GM18858 (cell line): ENCODE results near the gene FBXO34.
"Not testable (repeated sequence)": the region's sequence is repeated elsewhere in the genome, so short reads cannot be mapped to it uniquely, and the experiment has no call there.

Experiments used
- ATAC-seq: cut with Tn5 transposase; IDR thresholded peaks from one replicate; pipeline ENCODE4 v1.9.1; 2021; ENCODE audit not compliant: unreplicated experiment

The FBXO34 gene

DNA sequence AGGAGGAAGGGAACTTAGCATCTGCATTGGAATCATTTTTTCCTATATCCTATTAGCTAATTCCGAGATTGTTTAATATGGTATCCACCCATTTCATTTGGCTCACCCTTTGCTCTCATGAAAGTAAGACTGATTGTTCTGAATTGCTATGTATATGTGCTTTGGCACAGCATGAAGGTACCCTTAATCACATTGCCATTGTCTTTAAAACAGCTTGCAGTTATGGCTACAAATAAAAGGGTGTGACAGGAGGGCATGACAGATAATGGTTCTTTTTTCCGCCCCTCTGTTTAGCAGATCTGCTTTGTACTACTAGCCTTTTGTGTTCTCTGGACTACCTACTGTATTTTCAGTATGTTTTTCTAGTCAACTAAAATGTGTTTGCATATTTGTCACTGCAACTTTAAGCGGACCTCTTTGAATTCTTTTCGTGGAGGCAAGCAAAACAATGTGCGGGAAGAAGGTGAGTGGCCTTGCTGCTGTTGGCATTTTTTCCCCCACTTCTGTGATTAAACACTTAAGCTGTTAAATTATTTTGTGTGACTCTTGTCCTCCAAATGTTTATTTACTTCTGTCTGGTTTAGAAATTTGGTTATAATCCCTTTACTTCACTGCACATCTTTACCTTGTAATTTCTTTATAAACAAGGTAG, 35.8 kb downstream of the FBXO34 start:
- ATAC-seq, result no peak

DNA sequence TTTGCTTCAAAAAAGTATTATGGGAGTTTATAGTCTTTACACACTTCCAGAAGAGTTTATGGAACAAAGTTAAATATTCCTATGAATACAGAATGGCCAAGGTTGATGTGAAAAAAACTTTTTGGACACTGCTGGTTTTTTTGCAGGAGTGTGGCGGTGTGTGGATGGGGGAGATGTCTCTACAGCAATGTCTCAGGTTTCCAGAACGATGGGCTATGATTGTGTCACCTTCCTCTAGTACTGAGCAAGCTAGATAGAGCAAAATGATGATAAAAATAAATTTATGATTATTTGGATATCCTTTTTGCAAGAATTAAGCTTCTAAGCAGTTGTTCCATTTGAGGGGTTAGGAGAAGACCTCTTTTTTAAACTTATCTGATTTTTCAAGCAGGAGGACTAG, 37.9 kb downstream of the FBXO34 start:
- no peak for ATAC-seq

DNA sequence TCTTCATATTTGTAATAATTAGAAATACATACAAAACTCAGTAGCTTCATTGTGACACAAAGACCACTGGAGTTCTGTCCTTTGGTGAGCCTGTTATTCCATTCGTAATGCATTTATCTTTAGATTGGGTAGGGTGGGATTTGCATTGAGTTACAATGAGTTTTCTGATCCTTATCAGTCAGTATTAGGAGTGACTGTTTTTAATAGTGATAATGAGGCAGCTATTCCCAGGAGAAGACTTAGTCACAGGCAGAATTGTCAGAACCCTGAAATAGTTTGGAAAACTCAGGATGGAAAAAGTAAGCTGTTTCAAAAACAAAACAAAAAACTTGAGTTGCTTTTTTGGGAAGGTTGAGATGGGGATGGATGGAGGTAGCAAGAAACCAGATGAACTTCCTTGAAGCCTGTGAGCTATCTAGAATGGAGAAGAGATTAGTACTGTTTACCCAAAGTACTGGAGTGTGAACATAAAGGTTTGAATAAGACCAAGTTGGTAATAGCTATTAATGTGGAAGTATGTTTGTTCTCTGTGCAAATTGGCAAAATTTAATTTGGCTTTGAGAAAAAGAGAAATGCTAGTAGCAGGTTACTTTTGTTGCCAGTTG, 38.6 kb downstream of the FBXO34 start:
- no peak for ATAC-seq

DNA sequence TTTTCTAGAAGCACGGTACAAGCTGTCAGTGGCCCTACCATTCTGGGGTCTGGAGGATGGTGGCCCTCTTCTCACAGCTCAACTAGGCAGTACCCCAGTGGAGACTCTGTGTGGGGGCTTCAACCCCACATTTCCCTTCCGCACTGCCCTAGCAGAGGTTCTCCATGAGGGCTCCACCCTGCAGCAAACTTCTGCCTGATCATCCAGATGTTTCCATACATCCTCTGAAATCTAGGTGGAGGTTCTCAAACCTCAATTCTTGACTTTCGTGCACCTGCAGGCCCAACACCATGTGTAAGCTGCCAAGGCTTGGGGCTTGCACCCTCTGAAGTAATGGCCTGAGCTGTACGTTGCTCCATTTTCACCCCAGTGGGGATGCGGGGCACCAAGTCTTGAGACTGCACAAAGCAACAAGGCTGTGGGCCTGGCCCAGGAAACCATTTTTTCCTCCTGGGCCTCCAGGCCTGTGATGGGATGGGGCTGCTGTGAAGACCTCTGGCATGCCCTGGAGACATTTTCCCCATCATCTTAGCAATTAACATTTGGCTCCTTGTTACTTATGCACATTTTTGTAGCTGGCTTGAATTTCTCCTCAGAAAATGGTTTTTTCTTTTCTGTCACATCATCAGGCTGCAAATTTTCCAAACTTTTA, 41.3 kb downstream of the FBXO34 start:
- ATAC-seq, result not testable (repeated sequence)

DNA sequence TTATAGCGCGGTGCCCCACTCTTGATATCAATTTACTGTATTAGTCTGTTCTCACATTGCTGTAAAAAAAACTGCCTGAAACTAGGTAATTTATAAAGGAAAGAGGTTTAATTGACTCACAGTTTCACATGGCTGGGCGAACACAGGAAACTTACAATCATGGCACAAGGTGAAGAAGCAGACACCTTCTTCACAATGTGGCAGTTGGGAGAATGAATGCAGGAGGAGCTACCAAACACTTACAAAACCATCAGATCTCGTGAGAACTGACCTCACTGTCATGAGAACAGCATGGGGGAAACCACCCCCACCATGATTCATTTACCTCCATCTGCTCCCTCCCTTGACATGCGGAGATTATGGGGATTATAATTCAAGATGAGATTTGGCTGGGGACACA, 42.3 kb downstream of the FBXO34 start:
- no peak for ATAC-seq

DNA sequence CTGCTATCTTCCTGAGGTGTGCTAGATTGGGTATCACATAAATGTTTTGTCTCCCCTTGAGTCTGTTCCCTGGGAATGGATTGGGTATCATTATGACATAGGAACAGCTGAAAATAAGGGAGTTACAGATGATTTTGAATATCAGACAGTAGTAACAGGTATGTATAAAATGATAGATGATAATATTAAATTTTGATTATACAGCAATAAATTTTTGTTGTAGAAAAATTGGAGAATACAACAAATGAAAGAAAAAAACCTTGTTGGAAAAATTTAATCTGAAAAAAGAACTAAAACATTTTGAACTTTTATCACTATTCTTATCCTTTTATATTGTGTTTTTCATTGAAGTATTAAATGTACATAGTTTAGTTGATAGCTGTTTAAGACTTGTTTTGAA, 43.2 kb downstream of the FBXO34 start:
- no peak for ATAC-seq

DNA sequence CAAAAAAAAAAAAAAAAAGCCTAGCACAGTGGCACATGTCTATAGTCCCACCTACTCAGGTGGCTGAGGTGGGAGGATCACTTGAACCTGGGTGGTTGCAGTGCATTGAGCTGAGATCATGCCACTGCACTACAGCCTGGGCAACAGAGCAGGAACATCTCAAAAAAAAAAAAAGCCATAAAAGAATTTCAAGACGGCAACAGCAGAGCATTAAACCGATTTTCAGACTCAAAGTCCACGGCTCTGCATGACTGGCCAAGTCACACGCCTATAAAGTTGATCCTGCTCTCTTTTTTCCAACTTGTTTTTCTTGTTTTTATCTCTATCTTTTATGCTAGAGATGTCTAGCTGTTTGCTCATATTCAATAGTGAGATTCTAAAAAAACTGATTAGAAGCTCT, 45.3 kb downstream of the FBXO34 start:
- ATAC-seq, result no peak

DNA sequence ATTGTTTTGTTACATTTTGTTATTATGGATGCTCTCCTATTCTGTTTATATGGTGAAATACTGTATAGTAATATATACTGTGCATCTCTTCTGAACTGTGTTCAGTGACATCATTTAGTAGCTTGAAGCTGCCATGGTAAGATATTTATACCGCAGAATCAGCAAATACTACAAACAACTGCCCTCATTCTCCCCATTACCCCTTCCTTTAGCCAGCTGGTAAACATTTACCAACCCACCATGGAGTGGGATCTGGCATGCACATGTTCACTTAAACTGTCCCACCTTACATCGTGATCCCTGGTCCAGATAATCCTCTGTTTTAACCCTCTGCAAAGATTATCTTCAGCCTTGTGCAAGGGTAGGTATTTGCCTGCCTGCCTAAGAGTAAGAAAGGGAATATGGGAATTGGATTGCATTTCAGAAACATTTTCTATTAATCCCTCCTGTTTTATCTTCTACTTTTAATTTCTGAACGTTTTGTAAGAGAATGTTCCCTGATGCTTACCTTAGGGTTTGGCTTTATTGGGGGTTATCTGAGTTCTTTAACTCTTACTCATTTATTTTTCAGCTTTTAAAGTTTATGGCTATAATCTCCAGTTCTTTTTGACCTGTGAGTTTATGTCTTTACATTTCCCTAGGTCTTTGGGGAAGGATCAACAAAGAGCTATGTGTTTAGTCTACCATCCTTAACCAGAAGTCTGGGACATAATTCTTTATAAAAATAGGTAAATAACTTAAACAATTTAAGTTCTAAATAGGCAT, 46.5 kb downstream of the FBXO34 start:
- ATAC-seq, result no peak

DNA sequence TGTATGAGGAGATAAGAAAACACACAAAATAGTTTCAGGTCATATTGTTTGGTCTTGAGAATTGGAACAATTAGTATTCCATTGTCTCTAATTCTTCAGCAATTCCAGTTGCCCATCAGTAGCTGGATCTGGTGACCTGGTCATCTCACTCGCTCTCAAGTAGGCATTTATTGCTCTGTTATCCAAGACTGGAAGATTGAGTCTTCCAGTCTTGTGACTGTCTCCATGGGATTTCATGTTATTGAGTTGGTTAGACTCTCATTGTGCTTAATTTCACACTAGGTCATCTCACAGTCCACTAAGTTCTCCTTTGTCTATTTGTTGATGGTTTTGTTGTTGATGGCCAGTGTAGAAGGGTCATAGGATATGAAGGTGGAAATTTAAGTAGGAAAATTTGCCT, 47.5 kb downstream of the FBXO34 start:
- ATAC-seq, result no peak

DNA sequence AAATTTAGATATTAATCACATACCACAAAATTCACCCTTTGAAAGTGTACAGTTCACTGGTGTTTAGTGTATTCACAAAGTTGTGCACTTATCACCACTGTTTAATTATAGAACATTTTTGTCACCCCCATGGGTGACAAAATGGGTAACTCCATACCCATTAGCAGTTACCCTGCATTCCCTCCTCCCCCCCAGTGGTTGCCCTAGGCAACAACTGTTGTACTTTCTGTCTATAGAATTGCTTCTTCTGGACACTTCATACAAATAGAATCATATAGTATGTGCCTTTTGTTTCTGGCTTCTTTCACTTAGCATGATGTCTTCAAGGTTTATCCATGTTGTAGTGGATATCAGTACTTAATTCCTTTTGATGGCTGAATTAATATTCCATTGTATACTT, 52.7 kb downstream of the FBXO34 start:
- ATAC-seq, result no peak

DNA sequence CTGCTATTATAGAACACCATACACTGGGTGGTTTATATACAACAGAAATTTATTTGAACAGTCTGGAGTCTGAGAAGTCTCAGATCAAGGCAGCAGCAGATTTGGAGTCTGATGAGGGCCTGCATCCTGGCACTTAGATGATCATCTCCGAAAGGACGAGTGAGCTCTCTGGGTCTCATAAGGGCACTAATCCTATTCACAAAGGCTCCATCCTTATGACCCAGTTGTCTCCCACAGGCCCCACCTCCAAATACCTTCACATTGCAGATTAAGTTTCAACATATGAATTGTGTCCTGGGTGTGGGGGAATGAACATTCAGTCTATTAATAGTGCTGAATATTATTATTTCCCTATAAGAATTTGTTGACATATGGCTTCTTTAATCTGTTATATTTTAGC, 53.6 kb downstream of the FBXO34 start:
- ATAC-seq, result no peak

DNA sequence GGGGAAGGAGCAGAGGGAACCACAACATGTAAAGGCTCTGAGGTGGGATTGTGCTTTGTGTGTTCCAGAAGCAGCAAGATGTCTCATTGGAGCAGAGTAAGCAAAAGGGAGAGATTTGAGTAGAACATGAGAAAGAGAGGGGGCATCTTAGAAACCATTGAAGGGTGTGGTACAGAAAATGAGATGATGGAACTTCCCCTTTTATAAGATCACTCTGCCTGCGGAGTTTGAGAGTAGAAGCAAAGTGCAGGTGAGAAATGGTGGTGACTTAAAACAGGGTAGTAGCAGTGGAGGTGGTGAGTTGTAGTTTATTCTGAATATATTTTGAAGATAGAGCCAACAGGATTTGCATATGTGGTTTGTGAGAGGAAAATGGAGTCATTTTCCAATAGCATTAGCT, 56.0 kb downstream of the FBXO34 start:
- peak; percentile 81 for ATAC-seq

DNA sequence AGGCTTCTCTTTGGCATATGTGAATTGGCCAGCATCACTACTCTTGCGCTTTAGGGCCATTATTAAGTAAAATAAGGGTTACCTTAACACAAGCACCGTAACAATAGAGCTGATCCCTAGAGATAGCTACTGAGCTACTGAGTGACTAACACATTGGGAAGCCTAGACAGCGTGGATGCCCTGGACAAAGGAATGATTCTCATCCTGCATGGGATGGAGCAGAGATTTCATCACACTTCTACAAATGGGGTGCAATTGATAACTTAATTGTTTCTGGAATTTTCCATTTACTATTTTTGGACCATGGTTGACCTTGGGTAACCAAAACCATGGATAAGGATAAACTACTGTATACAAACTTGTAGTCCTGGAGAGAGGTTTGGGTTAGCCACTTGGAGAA, 57.1 kb downstream of the FBXO34 start:
- ATAC-seq, result no peak

DNA sequence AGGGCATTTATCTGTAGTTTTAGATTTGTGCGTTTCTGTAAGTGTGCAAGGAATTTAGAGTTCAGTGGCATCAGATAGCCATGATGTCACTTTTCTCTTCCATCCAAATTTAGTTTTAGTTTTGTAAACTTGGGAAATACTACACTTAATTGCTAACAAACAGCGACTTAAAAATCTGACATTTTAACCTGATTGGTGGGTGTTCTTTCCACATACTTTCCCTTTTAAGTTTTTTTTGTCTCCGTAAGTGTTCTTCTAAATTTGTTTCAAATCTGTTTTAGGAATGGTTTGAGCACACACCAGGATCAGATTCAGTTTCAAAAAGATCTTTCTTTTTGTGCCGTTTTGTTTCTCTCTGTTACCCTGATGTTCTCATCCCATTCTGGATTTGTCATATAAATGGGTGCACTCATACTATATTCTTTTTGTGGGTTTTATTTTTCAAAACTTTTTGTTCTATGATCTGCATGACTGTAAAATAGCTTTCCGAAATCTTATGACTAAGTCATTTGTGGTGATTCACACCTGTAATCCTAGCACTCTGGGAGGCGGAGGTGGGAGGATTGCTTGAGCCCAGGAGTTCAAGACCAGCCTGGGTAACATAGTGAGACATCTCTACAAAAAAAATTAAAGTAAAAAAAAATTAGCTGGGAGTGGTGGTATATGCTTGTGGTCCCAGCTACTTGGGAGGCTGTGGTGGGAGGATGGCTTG, 58.9 kb downstream of the FBXO34 start:
- no peak for ATAC-seq

DNA sequence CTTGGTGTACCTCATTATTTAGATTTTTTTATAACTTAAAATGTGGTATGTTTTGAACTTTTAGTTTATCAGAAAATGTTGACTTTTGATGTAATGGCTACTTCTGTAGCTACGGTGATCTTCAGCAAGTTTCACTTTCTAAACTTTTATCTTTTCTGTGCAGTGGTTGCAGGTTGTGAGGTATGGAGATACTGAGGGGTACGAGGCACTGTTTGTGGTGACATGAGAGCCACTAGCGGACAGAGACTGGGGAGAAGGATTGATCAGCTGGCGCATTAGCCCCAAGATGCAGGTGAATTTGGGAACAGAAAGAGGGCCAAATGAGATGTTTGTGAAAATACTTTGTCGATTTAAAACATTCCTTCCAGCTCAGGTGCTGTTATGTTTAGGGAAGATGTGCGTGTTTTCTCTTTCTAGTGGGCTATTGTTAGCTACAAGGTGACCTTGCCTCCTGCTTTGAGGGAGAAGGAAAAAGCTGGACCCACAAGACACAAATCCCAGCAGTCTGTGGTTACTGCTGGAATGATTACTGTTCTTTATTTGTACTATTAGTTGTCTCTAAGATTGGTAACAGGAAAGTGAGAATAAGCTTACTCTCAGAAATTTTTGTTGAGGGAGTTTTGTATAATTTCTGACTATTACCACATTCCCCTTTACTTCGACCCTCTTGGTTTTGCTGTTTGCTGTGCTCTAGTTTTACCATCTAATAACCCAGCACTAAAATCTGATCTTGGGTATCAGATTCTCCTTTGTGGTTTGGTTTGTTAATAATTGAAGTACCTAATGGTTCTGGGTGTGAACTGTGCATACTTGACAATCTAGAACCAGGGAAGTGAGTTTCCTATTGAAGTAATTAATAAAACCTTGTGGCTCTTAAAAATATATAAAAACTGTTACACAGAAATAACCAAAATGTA, 61.7 kb downstream of the FBXO34 start:
- no peak for ATAC-seq

DNA sequence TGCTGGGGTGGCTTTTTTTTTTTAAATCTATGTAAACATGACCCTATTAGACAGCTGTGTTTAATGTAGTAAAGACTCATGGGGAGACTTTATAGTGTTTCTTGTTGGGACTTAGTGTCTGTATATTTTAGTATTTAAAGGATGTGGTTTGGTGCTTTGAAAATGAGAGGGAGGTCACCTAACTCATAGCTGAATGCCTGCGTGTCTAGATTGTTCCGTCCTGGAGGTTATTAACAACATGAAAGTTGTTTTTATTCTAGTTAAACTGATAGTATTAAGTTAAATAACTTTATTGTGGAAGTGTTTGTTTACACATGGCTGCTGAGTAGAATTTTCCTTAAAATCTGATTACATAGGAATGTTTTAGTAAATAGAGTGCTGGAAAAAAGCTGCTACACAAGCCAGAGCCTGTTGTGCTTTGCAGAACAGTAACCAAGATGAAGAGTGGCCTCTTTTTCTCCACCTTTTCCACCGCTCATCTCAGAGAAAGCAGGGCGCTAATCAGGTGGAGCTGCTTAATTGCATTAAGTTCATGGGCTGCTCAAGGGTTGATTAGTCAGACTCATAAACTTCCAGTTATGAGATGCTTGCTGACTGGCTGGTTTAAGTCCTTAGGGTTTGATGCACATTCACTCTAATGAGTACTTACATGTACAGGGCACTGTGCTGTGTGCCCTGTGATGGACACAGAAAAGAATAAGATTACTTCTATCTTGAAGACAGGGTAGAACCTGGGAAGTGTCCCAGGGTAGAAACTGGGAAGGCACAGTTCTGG, 62.7 kb downstream of the FBXO34 start:
- peak; percentile 35 for ATAC-seq

DNA sequence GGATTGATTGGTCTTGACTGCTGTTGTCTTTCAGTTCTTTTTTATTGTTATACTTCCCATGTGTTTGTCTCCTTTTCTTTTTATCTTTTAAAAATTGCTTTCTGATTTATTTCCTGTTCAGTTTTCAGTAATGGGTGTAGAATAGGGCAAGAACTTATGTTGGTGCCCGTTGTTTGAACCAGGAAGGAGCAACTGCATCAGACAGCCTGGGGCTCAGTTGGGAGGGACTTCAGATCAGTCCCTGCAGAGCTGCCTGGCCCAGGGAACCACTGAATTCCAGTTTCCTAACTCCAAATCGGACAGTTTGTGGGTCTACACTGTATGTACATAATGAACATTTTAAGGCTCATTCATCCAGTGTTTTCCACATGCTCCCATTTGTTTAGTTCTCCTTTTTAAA, 64.9 kb downstream of the FBXO34 start:
- ATAC-seq, result no peak

DNA sequence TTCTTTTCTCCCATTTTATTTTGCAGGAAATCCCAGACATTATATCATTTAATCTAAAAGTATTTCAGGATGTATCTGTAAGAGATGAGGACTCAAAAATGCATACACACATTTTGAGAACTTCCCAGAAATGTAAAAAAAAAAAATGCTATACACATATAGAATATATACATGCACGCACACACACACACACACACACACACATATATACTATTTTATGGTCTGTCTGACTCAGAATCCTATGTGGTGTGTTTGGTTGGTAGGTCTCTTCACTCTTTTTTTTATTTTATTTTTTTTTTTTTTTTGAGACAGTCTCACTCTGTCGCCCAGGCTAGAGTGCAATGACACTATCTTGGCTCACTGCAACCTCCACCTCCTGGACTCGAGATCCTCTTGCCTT, 65.5 kb downstream of the FBXO34 start:
- no peak for ATAC-seq

DNA sequence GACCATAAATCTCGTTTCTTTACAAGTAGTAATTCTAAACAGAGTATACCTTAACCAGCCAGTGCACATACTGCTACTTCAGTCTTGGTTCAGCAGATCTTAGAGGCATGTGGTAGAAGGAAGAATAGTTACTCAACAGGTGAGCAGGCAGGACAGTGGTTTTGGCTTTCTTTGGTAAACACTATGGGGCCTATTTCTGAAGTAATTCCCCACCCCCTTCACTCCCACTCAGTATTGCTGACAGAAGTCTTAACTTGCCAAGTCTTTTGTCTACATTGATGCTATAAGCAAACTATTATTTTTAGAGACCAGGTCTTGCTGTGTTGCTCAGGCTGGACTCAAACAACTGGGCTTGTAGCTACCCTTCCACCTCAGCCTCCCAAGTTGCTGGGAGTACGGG, 68.5 kb downstream of the FBXO34 start:
- ATAC-seq, result peak; percentile 85
